ENCODE results near the gene OR7C1.
"Not testable (repeated sequence)": the region's sequence is repeated elsewhere in the genome, so short reads cannot be mapped to it uniquely, and the experiment has no call there.

Gene OR7C1

GRCh38 chr19:14765403-14765802 is 69.6 kb downstream of the OR7C1 start:
- not testable (repeated sequence) for DNase-seq (ENCODE audit: low read depth in 3 of 3)

- no peak for DNase-seq (ENCODE audit: low read depth in 3 of 3)
Observed at GRCh38 chr19:14764401-14764800, 70.6 kb downstream of the OR7C1 start.

DNA sequence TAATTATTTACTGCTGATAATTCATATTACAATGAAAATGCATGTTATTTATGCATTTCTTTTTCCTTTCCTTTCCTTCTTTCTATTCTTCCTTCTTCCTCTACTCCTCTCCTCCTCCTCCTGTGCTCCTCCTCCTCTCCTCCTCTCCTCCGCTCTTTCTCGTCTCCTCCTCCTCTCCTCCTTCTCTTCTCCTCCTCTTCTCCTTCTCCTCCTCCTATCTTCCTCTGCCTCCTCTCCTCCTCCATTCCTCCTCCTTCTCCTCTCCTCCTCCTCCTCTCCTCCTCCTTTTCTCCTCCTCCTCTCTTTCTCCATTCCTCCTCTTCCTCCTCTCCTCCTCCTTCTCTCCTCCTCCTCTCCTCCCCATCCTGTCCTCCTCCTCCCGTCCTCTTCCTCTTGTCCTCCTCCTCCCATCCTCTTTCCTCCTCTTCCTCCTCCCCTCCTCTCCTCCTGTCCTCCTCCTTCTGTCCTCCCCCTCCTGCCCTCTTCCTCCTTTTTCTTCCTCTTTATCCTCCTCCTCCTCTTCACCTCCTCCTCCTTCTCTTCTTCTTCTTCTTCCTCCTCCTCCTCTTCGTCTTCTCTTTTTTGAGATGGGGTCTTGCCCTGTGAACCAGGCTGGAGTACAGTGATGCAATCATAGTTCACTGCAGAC is 71.4 kb downstream of the OR7C1 start:
- no peak for DNase-seq (ENCODE audit: low read depth in 3 of 3)

DNA sequence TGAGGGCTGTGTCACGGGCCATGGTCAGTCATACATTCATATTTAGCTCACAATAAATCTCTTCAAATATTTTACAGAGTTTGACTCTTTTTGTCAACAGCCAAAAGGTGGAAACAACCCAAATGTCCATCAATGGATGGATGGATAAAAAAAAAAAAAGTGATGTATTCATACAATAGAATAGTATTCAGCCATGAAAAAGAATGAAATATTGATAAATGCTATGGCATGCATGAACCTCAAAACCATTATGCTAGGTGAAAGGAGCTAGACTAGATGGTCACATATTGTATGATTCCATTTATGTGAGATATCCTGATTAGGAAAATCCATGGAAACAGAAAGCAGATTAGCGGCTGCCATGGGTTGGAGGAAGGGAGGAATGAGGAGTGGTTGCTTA is 72.9 kb downstream of the OR7C1 start:
- DNase-seq (ENCODE audit: low read depth in 3 of 3), result no peak

- no peak for DNase-seq (ENCODE audit: low read depth in 3 of 3)
Observed at GRCh38 chr19:14761607-14762006, 73.4 kb downstream of the OR7C1 start.

GRCh38 chr19:14758816-14759215 is 76.2 kb downstream of the OR7C1 start:
- DNase-seq (ENCODE audit: low read depth in 3 of 3), result no peak

- DNase-seq (ENCODE audit: low read depth in 3 of 3), result no peak
Observed at GRCh38 chr19:14748601-14749000, 86.4 kb downstream of the OR7C1 start.
